Right lobe of liver (tissue), 4 donors: ENCODE results near the gene GNB2.

Experiments
- CTCF ChIP-seq, 4 donors: fragments of 200-600 bp in 3 of 4; fragments of 450-650 bp in 1 of 4; IDR thresholded peaks; one replicate each; pipeline versions ENCODE4 v1.5.1 to v1.8.0; 2016 to 2022; ENCODE audit warnings: antibody characterized with exemption in 4 of 4, mild to moderate bottlenecking in 2 of 4
- POLR2A ChIP-seq: fragments of 450-650 bp; IDR thresholded peaks from one replicate; pipeline ENCODE4 v1.6.1; 2017; ENCODE audit warnings: antibody characterized with exemption, mild to moderate bottlenecking
- donor health status: DM: no; HTN: no; CAD: no.
- donor health status: DM: no; HTN: no; CAD: no.
- donor health status: DM: no; HTN: yes; CAD: no.

- TF ChIP-seq POLR2A (no peak), CTCF (IDR thresholded peaks at IDR 0.05) (no peak)
These were observed 3.5 kb upstream of the GNB2 start for GRCh38 chr7:100670074-100670473.
